Measurements from ENCODE around the gene EXD1.
A peak's percentile ranks its signal among the peaks of the same experiment; 100 is the strongest.
"Not testable (repeated sequence)": the region's sequence is repeated elsewhere in the genome, so short reads cannot be mapped to it uniquely, and the experiment has no call there.

EXD1 gene, protein sequence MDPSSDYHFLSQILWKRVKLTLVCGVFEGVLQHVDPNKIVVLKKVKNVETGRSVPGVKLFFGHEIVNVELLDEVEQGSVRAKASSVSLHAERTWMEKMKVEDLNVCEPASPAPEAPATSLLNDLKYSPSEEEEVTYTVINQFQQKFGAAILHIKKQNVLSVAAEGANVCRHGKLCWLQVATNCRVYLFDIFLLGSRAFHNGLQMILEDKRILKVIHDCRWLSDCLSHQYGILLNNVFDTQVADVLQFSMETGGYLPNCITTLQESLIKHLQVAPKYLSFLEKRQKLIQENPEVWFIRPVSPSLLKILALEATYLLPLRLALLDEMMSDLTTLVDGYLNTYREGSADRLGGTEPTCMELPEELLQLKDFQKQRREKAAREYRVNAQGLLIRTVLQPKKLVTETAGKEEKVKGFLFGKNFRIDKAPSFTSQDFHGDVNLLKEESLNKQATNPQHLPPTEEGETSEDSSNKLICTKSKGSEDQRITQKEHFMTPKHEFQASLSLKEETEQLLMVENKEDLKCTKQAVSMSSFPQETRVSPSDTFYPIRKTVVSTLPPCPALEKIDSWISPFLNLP

DNA sequence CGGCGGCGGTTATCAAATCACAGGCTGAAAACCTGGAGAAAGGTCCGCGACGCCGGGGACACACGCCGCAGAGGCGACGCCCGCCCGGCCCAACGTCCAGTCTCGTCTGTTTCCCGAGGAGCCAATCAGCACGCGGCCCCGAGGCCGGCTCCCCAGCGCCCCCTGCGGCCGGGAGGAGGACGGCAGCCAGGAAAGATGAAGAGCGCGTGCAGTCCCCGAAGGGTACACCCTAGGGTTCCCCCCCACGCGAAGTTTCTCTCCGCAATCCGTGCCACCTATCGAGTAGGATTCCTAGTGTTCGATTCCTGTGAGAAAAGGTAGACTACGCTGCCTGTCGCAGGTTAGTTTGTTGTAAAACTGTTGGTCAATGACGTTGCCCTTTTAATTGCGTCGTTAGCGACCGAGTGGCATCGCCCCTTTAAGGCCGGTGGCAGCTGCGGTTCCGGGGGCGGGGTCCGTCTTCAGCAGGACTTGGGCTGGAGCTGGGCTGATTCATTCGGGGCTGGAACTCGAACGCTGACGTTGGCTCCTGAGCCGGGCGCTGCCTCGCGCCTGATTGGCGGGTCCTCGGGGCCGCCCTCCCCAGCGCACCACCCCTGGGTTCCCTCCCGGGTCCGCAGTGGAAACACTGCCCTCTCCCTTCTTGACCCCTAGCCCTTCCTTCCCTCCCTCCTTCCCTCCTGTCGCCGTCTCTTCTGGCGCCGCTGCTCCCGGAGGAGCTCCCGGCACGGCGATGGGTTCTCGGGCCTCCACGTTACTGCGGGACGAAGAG is at the start of gene EXD1, which contains the start of gene CHP1:
EXD1 (minus strand) TSS at position 108 of the 772 bp plus-strand sequence. CDS start 4,182 bp downstream, outside the sequence.
CHP1 (plus strand) TSS at position 619 of the 772 bp plus-strand sequence; CDS start at position 734, 115 bp downstream.
- Histone ChIP-seq H3K4me3 (peak within 1 kb of the TSS; percentile 61 to 93 (median 82)), H3K27ac (peak within 1 kb of the TSS; percentile 64 to 97 (median 91))

DNA sequence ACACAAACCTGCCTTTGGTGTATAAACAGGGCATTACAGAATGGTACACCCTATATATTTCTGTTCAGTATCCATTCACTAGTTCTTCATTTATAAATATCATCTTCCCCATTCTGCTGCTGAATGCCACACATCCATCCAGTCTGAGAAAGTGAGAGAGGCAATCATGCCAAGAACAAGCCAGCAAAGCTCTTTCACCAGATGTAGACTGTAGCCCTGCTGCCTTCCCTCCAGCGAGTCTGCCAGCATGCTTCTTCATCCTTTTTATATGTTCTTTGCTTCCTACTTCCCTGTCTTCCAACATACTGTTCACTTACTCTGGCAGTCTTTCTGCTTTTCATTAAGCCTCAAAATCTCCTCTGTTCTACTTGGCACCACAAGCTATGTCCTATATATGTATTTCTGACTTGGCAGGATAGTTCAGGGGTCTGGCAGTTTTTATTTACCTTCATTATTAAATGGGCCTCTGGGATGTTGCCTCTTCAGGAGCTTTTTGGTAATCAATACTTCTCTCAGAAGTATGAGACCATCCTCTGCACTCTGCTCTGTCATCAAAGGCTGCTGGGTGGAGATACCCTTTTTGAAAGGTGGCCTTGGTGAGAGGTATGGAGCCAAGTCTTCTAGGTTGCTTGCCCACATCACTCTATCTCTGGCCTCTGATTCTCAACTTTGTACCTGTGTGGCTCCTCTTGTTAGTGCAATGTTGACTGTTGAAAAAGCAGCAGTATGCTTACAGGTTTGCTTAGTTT is 49.2 kb upstream of the EXD1 start:
- no peak overlapping the region for H3K27ac ChIP-seq

DNA sequence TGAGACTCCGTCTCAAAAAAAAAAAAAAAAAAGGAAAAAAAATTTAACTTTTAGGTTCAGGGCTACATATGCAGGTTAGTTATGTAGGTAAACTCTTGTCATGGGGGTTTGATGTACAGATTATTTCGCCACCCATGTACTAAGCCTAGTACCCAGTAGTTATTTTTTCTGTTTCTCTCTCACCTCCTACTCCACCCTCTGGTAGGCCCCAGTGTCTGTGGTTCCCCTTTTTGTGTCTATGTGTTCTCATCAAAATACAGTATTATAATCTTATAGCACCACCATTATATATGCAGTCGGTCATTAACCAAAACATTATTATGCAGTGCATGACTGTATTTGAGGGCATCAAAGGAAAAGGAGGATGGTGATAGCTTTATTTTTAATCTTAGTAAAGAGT is 47.8 kb upstream of the EXD1 start:
- no peak overlapping the region for H3K27ac ChIP-seq

More for the DNA sequence above, 49.2 kb upstream of the EXD1 start:
- H3K4me3 ChIP-seq = no peak overlapping the region

DNA sequence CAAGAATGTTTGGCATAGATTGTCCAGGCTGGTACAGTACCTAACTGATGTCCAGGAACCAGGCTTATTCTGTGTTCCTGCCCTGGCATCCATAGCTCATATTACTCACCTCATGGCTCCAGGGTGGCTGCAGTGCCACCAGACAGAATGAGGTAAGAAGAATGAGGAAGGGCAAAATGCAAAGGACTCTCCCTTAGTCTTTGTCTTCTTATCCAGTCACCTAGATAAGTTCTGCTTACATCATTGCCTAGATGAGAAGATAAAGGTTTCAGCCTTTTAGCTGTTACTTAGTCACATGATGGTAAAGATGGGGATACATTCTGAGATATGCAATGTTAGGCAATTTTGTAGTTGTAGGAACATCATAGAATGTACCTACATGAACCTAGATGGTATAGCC is 46.3 kb upstream of the EXD1 start:
- no peak overlapping the region for H3K4me3 ChIP-seq
- no peak overlapping the region for H3K27ac ChIP-seq

More for the DNA sequence above, 47.8 kb upstream of the EXD1 start:
- H3K4me3 ChIP-seq = no peak overlapping the region

DNA sequence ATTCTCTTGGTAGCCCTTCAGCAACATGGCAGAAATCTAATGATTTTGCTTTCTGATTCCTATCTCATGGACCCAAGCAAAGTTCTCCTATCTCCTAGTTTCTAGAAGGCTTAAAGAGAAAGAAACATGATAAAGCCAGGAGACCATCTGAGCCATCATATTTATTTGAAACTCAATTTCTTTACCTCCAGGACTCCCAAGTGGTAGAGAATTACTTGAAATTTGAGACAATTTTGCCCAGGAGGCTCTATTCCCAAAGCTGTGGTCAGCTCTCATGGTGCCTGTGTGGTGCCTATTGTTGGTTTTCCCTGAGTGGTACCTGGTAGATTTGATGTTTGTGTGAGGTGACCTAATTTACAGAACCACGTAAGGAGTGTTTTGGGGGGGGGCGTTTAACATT is 39.3 kb upstream of the EXD1 start:
- H3K27ac ChIP-seq = no peak overlapping the region
- no peak overlapping the region for H3K4me3 ChIP-seq

DNA sequence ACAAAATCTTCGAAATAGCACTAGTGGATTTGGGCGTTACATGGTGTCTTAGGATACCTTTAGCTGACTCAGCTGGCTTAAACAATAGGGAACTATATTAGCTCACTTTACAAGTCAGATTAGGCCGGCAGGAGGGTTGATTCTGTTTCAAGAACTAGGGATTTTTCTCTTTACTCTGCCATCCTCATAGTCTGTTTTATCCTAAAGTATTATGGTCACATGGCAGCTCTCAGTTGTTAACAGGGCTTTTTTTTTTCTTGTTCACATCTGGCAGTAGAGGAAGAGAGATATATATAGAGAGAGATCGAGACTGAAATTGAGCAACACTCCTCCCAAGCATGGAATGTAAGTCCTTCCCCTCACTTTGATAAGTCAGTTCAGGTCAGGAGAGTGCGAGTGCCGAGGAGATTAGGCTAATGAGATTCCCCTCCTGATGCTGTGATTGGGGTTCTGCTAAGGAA is 33.4 kb upstream of the EXD1 start:
- H3K27ac ChIP-seq = peak overlapping the region in 2 of 21 experiments; percentile 41 to 57
- H3K4me3 ChIP-seq = no peak overlapping the region

DNA sequence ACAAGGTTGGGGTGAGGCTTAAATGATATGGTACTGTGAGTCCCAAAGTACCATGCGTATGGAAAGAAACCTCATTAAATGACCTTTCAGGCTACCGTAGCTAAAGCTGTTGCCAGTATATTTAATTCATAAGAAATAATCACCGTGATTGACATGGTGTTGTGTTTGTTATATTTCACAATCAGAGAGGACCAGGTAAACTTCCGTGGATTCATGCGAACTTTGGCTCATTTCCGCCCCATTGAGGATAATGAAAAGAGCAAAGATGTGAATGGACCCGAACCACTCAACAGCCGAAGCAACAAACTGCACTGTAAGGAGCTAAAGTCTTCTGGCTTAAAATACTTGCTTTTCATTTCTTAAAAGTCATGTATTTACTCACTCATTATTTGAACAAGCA is 32.0 kb upstream of the EXD1 start:
- Histone ChIP-seq H3K27ac (no peak overlapping the region), H3K4me3 (no peak overlapping the region)

DNA sequence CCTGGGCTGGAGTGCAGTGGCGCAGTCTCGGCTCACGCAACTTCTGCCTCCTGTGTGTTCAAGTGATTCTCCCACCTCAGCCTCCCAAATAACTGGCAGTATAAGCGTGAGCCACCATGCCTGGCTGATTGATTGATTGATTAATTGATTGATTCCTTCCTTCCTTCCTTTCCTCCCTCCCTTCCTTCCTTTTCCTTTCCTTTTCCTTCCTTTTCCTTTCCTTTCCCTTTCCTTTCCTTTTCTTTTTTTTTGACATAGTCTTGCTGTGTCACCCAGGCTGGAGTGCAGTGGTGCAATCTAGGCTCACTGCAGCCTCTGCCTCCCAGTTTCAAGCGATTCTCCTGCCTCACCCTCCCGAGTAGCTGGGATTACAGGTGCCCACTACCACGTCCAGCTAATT is 30.4 kb upstream of the EXD1 start:
- not testable (repeated sequence) for H3K27ac ChIP-seq, H3K4me3 ChIP-seq

DNA sequence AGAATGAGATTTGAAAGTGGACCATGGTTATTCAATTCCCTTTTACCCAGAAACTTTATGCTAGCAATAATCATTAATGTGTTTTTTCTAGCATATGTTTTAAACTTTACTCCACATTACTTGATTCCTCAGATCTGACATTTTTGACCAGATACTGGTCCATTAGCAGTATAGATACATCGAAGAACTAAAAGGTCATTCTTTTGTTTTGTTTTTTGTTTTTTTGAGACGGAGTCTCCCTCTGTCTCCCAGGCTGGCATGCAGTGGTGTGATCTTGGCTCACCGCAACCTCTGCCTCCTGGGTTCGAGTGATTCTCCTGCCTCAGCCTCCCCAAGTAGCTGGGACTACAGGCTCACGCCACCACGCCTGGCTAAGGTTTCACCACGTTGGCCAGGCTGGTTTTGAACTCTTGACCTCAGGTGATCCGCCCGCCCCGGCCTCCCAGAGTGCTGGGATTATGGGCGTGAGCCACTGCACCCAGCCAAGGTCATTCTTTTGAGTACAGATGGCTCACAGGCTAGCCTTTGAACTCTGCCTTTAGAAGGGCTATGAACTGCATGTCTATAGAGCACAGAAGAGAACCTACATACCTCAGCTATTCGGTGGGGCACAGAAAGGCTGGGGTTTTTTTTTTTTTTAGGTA is 29.1 kb upstream of the EXD1 start:
- H3K27ac ChIP-seq = peak overlapping the region in 5 of 21 experiments; percentile 15 to 64 (median 54)
- H3K4me3 ChIP-seq = no peak overlapping the region

DNA sequence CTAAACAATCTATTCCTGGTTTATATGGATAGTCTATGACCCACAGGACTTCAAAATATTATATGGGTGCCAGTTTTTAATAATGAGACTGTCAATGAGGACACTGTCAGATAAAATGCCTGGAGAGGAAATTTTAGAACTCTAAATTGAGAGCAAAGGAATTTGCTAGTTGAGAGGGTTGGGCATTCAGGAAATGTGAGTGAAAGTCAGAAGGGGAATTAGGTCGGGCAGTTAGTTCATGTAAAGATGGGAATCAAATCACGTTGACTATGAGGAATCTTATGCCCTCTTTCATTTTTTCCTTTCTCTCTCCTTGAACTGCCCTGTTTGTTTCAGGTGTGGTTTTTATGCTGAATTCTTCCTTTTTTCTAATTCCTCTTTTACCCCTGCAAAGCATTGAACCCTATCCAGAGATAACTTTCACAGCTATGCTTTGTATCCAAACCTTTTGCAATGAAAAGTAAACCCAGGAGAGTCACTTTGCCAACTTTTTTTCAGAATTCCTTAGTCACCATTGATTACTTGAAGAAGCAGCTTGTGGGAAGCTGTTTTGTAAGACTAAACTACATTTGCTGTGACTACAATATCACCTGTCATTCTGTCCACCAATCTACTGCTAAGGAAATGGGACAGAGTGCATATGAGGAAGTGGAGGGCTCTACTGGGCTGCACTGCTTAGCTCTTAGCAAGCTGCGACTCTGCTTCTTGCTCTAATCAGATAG is 28.4 kb upstream of the EXD1 start:
- Histone ChIP-seq H3K27ac (peak overlapping the region in 2 of 21 experiments; percentile 15 to 54), H3K4me3 (no peak overlapping the region)

DNA sequence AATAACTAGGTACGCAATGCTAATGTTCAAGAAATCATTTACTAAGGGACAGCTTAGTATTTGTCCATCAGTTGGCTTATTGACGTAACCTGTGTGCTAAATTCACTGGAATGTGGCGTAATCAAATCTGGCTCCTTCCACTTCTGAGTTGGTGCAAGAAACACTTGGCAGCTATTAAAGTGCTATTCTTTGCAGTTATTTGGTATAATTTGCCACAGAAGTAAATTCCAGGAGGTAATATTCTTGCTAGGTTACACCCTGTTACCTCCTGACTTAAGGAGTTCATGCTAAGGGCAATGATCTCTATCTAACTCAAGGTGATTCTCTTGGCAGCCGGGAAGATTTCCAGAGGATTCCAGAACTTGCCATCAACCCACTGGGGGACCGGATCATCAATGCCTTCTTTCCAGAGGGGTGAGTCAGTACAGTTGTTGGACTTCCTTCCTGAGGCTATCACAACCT is 26.1 kb upstream of the EXD1 start:
- no peak overlapping the region for H3K4me3 ChIP-seq
- no peak overlapping the region for H3K27ac ChIP-seq

DNA sequence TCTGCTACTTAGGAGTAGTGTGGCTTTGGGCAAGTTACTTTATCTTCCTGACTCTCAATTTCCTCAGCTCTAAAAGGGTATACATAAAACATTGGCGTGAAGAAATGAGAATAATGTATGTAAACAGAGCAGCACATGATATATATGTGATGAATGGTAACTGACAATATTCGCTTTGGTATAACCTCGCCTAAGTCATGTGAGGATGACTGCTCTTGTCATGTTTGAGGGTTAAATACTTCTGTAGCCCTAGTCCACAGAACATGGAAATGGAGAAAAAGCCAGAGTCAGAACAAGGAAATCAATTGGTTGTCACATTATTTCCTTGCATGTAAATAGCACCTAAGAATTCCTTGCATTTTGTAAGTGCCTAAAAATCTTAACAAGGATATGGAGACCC is 25.5 kb upstream of the EXD1 start:
- Histone ChIP-seq H3K27ac (no peak overlapping the region), H3K4me3 (no peak overlapping the region)

DNA sequence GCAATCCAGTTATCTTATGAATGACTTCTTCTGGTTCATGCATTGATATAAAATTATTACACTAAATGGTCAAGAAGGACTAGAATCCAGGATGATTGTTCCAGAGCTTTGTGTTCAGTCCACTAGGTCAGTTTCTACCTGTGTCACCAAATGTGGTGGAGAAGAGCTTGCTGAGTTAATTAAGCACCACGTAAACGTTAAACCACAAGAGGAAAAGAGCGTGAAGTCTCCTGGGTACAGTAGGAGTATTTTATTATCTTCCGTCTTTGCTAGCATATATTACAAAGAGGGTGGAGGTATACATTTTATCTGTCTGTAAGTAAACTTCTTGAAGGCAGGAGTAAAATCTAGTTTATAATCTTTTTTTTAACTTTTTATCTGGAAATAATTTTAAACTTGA is 24.0 kb upstream of the EXD1 start:
- Histone ChIP-seq H3K27ac (no peak overlapping the region), H3K4me3 (no peak overlapping the region)

DNA sequence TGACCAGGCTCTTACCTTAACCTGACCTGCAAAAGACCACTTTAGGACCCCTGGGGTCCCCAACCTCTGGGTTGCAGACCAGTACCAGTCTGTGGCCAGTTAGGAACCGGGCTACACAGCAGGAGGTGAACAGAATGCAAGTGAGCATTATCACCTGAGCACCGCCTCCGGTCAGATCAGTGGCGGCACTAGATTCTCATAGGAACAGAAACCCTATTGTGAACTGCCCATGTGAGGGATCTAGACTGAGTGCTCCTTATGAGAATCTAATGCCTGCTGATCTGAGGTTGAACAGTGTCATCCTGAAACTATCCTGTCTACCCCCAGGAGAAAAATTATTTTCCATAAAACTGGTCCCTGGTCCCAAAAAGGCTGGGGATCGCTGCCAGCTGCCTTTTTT is 20.9 kb upstream of the EXD1 start:
- no peak overlapping the region for H3K27ac ChIP-seq
- no peak overlapping the region for H3K4me3 ChIP-seq

DNA sequence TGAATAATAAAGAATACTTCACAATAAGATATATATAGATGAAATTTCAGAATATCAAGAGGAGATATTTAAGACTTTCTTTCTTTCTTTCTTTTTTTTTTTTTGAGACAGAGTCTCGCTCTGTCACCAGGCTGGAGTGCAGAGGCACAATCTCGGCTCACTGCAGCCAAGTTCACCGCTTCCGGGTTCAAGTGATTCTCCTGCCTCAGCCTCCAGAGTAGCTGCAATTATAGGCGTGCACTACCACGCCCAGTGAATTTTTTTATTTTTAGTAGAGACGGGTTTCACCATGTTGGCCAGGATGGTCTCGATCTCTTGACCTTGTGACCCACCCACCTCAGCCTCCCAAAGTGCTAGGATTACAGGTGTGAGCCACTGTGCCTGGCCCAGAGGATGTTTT is 20.2 kb upstream of the EXD1 start:
- not testable (repeated sequence) for H3K4me3 ChIP-seq, H3K27ac ChIP-seq

DNA sequence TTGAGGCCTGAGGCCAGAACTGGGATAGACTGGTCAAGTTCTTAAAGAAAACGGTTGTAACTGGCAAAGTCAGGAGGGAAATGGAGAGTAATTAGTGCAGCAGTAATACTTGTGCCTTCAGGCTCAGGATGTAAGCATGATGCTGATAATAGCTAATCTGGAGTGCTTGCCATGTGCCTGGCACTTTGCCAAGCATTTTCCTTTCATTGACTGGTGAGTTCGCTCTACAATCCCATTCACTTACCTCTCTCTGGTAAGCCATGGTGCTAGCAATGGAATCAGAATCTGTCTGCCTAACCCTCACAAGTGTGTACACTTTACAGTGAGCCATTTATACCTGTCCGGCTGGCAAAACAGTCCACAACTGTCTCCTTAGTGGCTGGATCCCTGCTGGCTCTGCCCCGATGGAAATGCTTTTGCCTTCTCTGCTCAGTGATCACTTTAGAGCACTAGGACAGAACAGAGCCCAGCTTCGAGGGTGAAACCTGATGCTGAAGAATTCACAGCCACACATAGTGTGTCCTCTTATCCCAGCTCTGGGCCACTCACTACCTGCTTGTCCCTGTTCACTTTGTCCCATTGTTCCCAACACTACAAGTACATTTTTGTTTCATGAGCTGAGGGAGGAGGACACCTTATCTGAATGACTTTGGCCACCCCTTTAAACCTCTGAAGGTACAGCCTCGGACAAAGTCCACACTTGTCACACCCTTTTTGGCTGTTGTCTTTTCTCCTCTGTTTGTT is 10.8 kb upstream of the EXD1 start:
- no peak overlapping the region for H3K27ac ChIP-seq
- H3K4me3 ChIP-seq = no peak overlapping the region

DNA sequence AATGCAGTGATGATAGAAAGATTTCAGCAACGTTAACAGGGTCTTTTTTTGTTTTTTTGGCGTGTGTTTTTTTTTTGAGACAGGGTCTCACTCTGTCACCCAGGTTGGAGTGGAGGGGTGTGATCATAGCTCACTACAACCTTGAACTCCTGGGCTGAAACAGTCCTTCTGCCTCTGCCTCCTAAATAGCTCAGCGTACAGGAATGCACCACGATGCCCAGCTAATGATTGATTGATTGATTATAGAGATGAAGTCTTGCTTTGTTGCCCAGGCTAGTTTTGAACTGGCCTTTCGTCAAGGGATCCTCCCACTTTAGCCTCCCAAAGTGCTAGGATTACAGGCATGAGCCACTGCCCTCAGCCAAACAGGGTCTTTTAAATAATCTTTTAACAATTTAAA is 7.5 kb upstream of the EXD1 start:
- Histone ChIP-seq H3K4me3 (no peak overlapping the region), H3K27ac (no peak overlapping the region)

DNA sequence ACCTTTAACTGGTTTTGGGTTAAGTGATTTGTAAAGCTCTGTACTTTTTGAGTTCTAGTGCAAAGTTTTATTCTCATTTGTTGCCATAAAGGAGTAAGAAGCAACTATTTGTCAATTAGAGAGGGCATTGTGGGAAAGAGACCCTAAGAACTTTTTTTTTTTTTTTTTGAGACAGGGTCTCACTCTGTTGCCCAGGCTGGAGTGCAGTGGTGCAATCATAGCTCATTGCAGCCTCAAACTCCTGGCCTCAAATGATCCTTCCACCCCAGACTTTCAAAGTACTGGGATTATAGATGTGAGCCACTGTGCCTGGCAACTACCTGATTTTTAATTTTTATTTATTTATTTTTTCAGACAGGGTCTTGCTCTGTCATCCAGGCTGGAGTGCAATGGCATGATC is 5.4 kb upstream of the EXD1 start:
- H3K27ac ChIP-seq = no peak overlapping the region
- no peak overlapping the region for H3K4me3 ChIP-seq
